ENCODE measurements around the gene PSMA4. TPM values are rescaled to one million over a fixed set of nuclear protein-coding genes. Genes with fewer than 3 reads are reported as not detected.

PSMA4 gene
- total and polyA plus RNA-seq, 2 experiments from 2014 or later, result 215 to 232 TPM

DNA sequence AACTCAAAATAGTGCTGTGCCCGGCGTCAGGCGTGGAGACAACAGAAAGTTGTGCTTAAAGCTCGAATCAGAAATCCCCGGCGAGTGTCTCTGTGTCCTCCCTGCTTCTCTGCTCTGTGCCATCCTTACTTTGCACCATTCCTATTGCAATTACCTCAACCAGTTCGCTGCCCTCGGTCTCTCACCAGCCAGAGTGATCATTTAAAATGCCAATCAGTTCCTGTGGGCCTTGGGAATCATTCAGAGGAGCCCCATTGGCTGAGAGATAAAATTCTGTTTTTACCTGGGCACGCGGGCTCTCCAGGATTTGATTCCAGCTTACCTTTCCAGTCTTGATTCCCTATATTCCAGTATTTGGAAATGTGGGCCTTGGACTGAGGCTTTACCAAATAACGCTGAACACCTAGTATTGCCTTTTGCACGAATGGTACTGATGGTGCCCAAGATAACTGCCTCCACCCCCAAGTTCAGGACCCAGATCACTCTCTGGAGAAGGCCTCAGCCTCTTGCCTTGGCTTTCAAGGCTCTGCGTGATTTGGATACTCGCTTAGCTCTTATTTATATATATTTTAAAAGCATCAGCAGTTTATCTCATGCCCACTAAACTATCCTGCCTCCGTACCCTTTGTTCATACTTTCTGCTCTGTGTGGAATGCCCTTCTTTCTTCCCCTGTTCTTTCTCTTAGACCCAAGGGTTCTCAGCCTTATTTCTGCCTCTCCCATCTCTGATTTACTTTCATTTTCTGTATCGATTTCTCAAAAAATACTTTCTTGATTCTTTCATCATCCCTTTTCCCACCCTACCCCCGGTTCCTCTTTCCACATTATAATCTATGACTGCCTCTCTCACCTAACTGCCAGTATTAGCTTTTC, 863 bp downstream of the PSMA4 start:
- Histone ChIP-seq H4K20me1 (ENCODE audit: insufficient read depth, poor library complexity, severe bottlenecking) (peaks cover 16% of the 10 kb centered on the region), H3K27ac (peak overlapping the region; percentile 95), H3K79me2 (peaks cover 27% of the 10 kb centered on the region), H3K9me3 (ENCODE audit: low read depth) (no peaks in the 10 kb centered on the region), H3K9me2 (replicated peaks; ENCODE audit: insufficient read depth) (no peaks in the 10 kb centered on the region), H3K36me3 (replicated peaks; ENCODE audit: insufficient read depth, low read depth) (no peaks in the 10 kb centered on the region), H2AFZ (peak overlapping the region; percentile 88), H3K27me3 (no peaks in the 10 kb centered on the region), H3K4me3 (peak overlapping the region; percentile 74), H3K4me1 (ENCODE audit: insufficient read depth) (peaks cover 14% of the 10 kb centered on the region), H3K4me2 (peak overlapping the region; percentile 83)
- TF ChIP-seq, protein P1, sequence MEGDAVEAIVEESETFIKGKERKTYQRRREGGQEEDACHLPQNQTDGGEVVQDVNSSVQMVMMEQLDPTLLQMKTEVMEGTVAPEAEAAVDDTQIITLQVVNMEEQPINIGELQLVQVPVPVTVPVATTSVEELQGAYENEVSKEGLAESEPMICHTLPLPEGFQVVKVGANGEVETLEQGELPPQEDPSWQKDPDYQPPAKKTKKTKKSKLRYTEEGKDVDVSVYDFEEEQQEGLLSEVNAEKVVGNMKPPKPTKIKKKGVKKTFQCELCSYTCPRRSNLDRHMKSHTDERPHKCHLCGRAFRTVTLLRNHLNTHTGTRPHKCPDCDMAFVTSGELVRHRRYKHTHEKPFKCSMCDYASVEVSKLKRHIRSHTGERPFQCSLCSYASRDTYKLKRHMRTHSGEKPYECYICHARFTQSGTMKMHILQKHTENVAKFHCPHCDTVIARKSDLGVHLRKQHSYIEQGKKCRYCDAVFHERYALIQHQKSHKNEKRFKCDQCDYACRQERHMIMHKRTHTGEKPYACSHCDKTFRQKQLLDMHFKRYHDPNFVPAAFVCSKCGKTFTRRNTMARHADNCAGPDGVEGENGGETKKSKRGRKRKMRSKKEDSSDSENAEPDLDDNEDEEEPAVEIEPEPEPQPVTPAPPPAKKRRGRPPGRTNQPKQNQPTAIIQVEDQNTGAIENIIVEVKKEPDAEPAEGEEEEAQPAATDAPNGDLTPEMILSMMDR (IDR thresholded peaks at IDR 0.05; ENCODE audit: poor library complexity), result no peak
- TF ChIP-seq EZH2phosphoT487 (IDR thresholded peaks at IDR 0.05; ENCODE audit: low read depth, severe bottlenecking, unreplicated experiment) (no peak), EZH2 (IDR thresholded peaks at IDR 0.05; ENCODE audit: borderline replicate concordance) (no peak)
- DNase-seq (ENCODE audit: low spot score), result no peak
- 11% methylated on average over 17 of the region's 17 CpGs for WGBS (ENCODE audit: low lambda C conversion rate, missing lambda C conversion rate)

DNA sequence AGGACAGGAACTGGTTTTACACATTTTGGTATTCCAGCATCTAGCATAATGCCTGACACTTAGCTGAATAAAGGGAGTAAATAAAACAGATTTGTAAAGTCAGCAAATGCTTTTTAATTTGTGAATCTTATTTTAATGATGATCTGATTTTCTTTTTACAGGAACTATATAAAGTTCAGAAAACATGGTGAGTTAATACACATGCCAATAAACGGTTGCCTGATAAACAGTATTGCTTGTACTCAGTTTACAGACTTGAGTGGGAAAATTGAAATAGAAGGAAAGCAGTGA, 1.4 kb downstream of the PSMA4 start:
- peak overlapping the region; percentile 74 for H3K4me3 ChIP-seq
- 59% methylated on average over 1 of the region's 1 CpG for WGBS (ENCODE audit: low lambda C conversion rate, missing lambda C conversion rate)
- H2AFZ ChIP-seq, result no peak overlapping the region
- H4K20me1 ChIP-seq (ENCODE audit: insufficient read depth, poor library complexity, severe bottlenecking), result peaks cover 16% of the 10 kb centered on the region
- peak overlapping the region; percentile 95 for H3K27ac ChIP-seq
- DNase-seq (ENCODE audit: low spot score), result no peak
- H3K27me3 ChIP-seq, result no peaks in the 10 kb centered on the region
- peaks cover 14% of the 10 kb centered on the region for H3K4me1 ChIP-seq (ENCODE audit: insufficient read depth)
- H3K36me3 ChIP-seq (replicated peaks; ENCODE audit: insufficient read depth, low read depth), result no peaks in the 10 kb centered on the region
- H3K79me2 ChIP-seq, result peaks cover 27% of the 10 kb centered on the region
- no peaks in the 10 kb centered on the region for H3K9me3 ChIP-seq (ENCODE audit: low read depth)
- TF ChIP-seq, protein P1 (IDR thresholded peaks at IDR 0.05; ENCODE audit: poor library complexity), result no peak
- TF ChIP-seq EZH2phosphoT487 (IDR thresholded peaks at IDR 0.05; ENCODE audit: low read depth, severe bottlenecking, unreplicated experiment), result no peak
- TF ChIP-seq EZH2 (IDR thresholded peaks at IDR 0.05; ENCODE audit: borderline replicate concordance), result no peak
- peak overlapping the region; percentile 83 for H3K4me2 ChIP-seq
- no peaks in the 10 kb centered on the region for H3K9me2 ChIP-seq (replicated peaks; ENCODE audit: insufficient read depth)

DNA sequence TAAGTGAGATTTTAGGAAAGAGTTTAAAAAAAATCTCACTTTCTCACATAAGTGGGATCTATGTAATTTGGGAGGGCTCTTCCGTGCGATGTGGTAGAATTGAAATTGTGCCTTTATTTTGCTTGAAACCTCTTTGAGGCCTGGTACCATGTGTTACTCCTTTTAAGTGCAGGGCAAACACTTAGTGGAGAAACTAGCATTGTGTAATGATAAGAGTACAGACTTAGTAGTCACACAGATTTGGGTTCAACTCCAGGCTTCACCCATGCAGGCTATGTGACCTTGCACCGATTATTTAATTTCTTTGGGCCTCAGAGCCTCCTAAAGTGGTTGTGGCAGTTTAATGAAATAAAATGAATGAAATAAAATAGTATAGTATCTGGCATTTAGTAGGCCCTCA, 2.4 kb downstream of the PSMA4 start:
- H3K9me3 ChIP-seq (ENCODE audit: low read depth), result no peaks in the 10 kb centered on the region
- 91% methylated on average over 3 of the region's 3 CpGs for WGBS (ENCODE audit: low lambda C conversion rate, missing lambda C conversion rate)
- H2AFZ ChIP-seq, result no peak overlapping the region
- H3K36me3 ChIP-seq (replicated peaks; ENCODE audit: insufficient read depth, low read depth), result no peaks in the 10 kb centered on the region
- no peaks in the 10 kb centered on the region for H3K9me2 ChIP-seq (replicated peaks; ENCODE audit: insufficient read depth)
- no peak overlapping the region for H3K4me3 ChIP-seq
- no peak overlapping the region for H3K27ac ChIP-seq
- H4K20me1 ChIP-seq (ENCODE audit: insufficient read depth, poor library complexity, severe bottlenecking), result peaks cover 16% of the 10 kb centered on the region
- DNase-seq (ENCODE audit: low spot score), result no peak
- peak overlapping the region; percentile 83 for H3K4me2 ChIP-seq
- TF ChIP-seq, protein P1 (IDR thresholded peaks at IDR 0.05; ENCODE audit: poor library complexity), result no peak
- TF ChIP-seq EZH2 (IDR thresholded peaks at IDR 0.05; ENCODE audit: borderline replicate concordance), result no peak
- no peak for TF ChIP-seq EZH2phosphoT487 (IDR thresholded peaks at IDR 0.05; ENCODE audit: low read depth, severe bottlenecking, unreplicated experiment)
- H3K4me1 ChIP-seq (ENCODE audit: insufficient read depth), result peaks cover 14% of the 10 kb centered on the region
- H3K79me2 ChIP-seq, result peaks cover 27% of the 10 kb centered on the region
- no peaks in the 10 kb centered on the region for H3K27me3 ChIP-seq
